Retina (tissue), 1 donor: Measurements from ENCODE around the gene SETD2.
"Not testable (repeated sequence)": the region's sequence is repeated elsewhere in the genome, so short reads cannot be mapped to it uniquely, and the experiment has no call there.

Source experiments
- DNase-seq: peaks from one replicate; pipeline ENCODE4 v3.0.0-alpha.2; 2016

SETD2 gene

DNA sequence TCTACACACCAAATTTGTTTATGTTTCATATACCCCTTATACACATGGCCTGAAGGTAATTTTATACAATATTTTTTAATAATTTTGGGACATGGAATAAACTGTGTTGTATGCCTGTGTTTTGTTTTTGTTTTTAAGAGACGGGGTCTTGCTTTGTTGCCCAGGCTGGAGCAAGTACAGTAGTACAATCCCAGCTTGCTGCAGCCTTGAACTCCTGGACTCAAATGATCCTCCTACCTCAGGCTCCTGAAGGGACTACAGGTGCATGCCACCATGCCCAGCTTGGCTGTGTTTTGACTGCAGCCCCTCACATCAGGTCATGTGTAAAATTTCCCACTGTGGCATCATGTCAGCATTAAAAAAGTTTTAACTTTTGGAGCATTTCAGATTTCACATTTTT, 18.6 kb downstream of the SETD2 start:
- no peak for DNase-seq

DNA sequence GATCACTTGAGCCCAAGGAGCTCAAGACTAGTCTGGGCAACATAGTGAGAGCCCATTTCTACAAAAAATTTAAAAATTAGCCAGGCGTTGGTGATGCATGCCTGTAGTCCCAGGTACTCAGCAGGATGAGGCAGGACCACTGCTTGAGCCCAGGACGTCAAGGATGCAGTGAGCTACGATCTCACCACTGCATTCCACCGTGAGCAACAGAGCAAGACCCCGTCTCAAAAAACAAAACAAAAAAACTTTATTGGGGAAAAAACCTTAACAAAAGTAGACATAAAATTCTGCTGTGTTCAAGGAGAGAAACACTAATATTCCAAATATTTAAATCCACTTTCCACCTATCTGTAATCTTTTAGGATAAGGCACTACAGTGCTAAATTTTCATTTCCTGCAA, 20.8 kb downstream of the SETD2 start:
- no peak for DNase-seq

DNA sequence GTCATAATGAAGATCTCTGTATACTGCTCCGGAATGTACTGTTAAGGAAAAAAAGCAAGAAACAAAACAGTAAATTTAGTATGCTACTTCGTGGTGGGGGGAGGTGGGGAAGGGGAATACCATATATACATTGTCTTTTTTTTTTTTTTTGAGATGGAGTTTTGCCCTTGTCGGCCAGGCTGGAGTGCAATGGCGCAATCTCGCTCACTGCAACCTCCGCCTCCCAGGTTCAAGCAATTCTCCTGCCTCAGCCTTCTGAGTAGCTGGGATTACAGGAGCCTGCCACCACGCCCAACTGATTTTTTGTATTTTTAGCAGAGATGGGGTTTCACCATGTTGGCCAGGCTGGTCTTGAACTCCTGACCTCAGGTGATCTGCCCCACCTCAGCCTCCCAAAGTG, 21.4 kb downstream of the SETD2 start:
- DNase-seq: not testable (repeated sequence)

DNA sequence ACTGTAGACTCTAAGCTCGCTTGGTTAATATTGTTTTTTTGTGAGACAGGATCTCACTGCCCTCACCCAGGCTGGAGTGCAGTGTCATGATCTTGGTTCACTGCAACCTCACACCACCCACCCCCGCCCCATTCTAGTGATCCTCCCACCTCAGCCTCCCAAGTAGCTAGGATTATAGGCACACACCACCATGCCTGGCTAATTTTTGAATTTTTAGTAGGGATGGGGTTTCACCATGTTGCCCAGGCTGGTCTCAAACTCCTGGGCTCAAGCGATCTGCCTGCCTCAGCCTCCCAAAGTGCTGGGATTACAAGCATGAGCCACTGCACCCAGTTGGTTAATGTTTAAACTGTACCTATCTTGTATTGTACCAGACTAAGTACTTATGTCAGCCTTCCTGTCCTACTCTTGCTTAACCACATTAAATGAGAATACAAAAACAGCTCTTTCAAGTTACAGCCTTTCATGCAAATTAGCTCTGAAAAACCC, 22.9 kb downstream of the SETD2 start:
- DNase-seq: not testable (repeated sequence)

DNA sequence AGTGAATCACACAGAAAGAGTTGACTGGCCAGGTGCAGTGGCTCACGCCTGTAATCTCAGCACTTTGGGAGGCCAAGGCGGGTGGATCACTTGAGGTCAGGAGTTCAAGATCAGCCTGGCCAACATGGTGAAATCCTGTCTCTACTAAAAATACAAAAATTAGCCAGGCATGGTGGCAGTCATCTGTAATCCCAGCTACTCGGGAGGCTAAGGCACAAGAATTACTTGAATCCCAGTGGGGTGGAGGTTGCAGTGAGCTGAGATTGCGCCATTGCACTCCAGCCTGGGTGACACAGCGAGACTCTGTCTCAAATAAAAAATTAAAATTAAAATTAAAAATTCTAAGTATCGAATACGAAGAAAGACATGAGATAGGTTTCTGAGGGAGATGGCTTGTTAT, 23.4 kb downstream of the SETD2 start:
- not testable (repeated sequence) for DNase-seq

DNA sequence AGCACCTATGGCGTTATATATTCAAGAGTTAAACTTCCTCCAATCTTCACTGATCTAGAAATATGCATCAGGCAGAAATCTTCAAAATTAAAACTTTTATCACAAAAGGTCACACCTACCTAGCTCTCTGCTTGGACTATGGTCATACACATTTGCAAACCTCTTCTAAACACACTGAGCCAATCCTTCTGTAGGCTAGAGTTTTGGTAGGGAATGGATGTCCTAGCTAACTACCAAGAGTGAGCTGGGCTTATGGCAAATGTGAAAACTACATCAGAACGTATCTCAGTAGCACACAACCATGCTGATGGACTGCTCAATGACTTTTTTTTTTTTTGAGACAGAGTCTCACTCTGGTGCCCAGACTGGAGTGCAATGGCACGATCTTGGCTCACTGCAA, 29.6 kb downstream of the SETD2 start:
- DNase-seq: no peak

DNA sequence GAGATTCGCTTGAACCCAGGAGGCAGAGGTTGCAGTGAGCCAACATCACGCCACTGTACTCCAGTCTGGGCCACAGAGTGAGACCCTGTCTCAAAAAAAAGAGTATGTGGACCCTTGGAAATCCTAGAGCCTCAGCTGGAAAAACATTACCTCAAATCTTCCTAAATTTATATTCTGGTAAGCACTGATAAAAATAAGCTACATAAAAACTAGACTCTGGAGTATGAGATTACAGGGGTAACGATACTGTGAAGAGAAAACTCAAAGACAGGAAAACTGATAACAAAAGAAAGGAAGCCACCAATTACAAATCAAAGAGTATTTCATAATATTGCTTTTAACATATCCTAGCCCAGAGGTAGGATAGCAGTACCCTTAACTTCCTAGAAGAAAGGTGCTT, 30.3 kb downstream of the SETD2 start:
- no peak for DNase-seq

DNA sequence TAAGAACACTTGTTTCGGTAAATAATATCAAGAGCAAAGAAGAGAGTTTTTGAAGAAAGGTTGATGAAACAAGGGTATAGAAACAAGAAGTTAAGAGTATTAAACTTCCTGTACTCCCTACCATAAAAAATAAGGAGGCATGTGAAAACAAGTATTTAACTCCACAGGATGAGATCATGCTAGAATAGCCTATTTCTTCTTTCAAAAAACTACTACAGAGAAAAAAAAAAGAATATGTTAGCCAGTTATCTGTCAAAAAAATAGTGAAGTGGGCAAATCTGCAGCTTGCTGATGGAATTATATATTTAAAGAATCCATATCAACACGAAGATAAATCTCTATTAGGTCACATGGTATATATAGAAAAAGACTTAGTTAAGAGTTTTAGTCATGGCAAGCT, 33.4 kb downstream of the SETD2 start:
- DNase-seq: no peak

DNA sequence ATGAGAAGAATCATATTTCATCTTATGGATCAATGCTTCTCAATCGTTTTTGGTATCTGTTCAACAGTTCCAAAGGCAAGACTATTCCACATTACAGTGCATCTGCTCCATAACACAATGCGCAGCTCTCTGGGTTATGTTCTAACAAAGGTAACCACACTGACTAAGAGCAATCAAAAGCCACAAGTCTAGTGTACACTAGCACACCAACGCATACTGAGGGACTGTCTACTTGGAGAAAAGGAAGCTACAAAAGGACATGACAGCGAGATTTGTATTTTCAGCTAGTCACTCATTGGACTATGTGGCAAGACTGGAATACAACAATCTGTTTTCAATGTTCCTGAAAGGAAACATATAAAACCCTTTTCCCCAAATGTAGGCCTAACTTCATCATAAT, 35.8 kb downstream of the SETD2 start:
- DNase-seq: no peak

DNA sequence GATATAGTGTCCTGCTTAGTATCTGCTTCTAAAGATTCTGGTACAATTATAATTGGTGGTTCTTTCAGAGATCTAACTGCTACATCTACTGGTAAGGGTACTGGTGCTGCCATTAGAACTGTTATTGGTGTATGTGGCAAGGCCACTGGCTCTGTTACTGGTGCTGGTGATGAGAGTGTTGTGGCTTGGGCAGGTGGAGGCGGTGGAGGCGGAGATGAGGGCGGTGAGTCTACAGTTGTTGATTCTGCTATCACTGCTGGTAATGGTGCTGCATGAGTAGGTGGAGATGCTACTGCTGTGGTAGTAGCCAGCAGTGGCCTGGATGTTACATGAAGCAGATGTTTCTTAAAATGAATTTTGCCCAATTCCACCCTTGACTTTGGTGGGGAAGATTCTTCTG, 40.1 kb downstream of the SETD2 start:
- DNase-seq: no peak

DNA sequence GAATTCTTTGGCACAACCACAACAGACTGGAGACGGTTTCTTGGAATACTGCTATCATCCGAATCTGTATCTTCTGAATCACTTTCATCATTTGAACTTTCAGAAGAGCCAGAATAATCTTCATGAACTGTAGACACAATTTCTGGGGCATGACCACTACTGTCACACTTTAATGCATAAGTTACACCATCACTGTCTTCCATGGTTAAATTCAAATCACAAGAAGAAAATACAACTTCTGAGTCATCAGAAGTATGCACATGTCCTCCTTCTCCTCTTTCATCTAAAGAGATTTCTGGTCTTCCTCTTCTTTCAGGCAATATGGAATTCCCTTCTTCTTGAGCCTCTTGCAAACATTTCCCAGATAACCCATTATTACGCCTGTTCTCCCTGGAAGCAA, 42.5 kb downstream of the SETD2 start:
- DNase-seq: no peak

DNA sequence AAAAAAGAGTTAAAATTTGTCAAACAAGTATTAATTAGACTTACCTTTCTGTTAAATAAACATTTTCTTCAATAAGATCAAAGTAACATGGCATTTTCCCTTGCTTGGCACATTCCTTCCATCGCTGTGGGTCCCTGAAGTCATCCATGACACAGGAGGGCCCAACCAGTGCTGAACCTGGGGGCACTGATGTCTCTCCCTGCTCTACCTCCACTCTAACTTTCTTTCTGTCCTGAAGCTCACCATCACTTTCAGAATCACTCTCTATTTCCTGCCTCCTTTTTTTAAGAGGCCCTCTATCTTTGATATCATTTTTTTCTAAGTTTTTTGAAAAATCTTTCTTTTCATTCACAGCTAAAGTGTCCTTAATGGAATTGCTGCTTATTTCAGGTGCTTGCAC, 43.8 kb downstream of the SETD2 start:
- DNase-seq: no peak

DNA sequence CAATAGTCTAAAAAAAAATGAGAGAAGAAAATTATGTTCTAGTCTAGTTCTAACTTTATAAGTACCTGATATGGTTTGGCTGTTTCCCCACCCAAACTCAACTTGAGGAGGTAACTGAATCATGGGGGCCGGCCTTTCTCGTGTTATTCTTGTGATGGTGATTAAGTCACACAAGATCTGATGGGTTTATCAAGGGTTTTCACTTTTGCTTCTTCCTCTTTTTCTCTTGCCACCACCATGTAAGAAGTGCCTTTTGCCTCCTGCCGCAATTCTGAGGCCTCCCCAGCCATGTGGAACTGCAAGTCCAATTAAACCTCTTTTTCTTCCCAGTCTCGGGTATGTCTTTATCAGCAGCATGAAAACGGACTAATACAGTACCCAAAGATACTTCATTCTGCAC, 44.5 kb downstream of the SETD2 start:
- DNase-seq: not testable (repeated sequence)

DNA sequence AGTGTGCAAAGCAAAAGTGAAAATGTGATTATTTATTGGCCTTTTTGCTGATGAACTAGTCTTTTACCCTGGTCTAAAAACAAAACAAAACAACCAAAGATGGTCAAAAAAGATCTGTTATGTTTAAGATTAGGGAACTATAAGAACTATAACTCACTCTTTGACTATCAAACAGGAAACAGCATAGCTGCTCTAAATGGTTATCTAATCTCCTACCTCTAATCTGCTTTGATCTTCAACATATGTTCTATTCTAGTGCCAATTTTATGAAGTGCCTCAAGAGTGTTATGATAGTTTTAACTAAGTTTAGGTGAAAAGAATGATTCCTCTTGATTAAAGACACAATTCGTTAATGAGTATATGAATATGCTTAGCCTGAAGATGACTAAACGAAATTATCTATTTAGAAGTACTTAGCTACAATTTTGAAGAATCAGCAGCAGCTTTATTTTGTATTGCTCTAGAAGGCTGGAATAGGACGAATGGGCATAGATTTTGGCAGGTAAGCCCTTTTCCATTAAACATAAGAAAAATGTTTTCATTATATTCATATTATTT, 46.0 kb downstream of the SETD2 start:
- DNase-seq: no peak

DNA sequence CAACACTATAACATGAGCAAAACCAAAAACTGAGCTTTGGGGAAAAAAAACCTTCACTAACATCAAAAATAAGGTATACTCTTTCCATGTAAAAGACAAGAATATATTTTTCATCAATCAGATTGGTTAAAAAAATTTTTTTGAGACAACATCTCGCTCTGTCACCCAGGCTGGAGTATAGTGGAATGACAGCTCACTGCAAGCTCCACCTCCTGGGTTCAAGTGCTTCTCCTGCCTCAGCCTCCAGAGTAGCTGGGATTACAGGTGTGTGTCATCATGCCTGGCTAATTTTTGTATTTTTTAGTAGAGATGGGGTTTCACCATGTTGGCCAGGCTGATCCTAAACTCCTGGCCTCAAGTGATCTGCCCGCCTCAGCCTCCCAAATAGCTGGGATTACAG, 48.4 kb downstream of the SETD2 start:
- DNase-seq: not testable (repeated sequence)

DNA sequence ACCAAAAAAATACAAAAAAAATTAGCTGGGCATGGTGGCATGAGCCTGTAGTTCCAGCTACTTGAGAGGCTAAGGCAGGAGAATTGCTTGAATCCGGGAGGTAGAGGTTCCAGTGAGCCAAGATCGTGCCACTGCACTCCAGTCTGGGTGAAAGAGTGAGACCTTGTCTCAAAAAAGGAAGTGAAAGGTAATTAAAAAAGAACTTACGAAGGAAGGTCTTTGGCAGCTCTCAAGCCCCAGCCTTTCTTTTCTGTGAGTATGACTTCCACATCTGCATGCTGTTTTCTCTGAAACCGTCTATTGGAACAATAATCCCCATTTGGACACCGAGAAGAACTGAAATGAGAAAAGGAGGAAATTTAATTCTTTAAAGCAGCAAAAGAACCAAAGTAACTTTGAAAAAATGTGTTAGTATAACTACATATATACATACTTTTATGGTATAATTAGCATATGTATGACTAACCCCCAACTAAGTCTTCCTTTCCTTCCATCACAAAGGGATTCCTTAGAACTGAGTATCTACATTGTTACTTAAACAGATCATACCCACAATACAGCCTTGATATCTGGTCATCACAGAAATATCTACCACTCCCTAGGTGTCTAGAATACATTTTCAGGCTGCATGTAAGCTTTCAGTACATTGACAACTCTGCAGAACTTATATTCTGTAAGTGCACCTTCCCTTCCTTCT, 50.1 kb downstream of the SETD2 start:
- DNase-seq: no peak

DNA sequence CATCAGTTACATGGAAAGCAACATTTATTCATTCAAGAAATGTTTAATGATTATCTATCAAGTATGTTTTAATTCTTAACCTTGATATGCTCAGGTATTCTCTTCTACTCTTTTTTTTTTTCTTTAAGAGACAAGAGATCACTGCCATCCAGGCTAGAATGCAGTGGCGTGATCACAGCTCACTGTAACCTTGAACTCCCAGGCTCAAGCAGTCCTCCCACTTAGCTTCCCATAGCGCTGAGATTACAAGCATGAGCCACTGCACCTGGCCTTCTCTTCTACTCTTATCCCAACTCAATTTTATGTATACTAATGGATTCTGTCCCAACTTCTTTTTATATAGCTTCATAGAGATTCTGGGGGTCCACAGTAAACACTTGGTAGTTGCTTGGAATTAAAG, 50.9 kb downstream of the SETD2 start:
- no peak for DNase-seq

DNA sequence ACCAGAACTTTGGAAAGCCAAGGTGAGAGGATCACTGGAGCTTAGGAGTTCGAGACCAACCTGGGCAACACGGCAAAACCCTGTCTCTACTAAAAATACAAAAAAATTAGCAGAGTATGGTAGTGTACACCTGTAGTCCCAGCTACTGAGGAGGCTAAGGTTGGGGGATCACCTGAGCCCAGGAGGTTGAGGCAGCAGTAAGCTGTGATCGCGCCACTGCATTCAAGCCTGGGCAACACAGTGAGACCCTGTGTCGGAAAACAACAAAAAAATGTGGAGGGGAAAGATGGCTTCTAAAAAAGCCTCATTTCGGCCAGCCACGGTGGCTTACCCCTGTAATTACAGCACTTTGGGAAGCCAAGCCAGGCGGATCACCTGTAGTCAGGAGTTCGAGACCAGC, 54.5 kb downstream of the SETD2 start:
- DNase-seq: no peak

DNA sequence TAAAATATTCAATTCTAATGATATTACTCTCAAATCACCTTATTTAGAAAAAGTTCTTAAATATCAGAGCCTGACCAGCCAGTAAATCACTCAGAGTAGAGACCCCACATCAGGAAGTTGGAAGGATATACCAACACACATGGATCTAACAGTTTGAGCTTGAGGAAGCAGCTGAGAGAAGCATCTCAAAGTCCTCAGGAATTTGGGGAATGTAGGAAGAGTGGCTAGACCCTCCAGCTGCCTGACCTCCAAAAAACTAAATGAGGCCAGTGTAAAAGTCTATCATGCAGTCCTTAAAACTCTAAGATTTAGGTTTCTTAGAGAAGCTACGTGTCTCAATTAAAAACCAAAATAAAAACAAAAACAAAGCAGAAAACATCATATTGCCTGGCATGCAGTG, 55.4 kb downstream of the SETD2 start:
- DNase-seq: no peak

DNA sequence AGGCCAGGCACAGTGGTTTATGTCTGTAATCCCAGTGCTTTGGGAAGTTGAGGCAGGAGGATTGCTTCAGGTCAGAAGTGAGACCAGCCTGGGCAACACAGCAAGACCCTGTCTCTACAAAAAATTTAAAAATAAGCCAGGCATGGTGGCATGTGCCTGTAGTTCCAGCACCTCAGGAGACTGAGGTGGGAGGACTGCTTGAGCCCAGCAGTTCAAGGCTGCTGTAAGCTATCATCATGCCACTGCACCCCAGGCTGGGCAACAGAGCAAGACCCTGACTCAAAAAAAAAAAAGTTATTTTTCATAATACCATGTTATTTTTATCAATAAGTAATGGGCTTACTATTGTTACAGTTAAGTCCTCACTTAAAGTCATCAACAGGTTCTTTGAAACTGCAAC, 59.7 kb downstream of the SETD2 start:
- no peak for DNase-seq

DNA sequence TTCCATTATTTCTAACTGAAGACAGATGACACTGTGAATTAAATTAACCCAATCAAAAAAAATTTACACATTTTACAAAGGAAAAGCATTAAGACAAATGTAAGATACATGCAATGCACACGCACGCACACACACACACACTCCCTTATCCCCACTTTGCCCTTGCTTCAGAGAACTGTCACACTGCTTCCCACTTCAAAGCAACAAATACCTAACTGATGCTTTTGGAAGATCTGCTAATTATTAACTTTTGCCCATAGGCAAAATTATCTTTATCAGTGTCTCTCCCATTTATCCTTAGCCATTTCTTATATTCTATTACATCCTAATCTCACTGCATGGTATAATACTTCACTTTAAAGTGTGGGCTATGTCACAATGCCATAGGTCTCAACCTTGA, 60.3 kb downstream of the SETD2 start:
- no peak for DNase-seq

DNA sequence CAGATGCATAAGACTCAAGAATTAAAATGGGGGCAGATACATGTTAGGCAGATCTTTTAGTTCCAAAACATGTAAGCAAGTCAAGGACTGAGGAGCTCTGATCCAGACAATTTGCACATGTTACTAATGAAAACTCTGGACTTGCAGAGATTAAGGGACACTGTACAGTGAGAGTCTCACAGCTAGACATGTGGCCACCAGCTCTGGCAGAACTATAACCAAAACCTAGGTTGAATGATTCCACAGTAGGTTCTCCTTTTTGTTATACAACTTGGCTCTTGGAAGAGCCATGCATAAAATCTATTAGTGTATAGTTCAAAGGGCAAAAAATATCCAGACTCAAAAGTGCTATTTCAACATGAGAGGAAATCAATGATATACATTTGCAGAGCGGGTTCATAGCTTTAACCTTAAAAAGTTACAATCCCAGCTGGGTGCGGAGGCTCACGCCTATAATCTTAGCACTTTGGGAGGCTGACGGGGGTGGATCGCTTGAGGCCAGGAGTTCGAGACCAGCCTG, 61.8 kb downstream of the SETD2 start:
- no peak for DNase-seq

DNA sequence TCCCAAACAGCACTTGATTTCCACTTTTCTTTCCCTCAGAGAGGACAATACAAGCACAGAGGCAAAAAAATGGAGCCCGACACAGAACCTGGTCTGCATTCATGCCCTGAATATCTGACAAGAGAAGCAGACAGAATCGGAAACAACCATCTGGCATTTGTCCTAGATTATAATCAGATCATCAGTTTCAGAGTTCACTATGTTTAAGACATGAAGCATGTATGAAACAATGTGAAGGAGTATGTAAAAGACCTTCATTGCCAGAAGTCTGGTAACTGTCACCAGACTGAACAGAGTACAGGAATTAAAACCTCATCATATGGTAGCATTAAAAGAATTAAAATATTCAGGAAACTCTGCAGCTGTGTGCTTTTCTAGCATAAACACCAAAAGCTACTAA, 65.0 kb downstream of the SETD2 start:
- DNase-seq: no peak

DNA sequence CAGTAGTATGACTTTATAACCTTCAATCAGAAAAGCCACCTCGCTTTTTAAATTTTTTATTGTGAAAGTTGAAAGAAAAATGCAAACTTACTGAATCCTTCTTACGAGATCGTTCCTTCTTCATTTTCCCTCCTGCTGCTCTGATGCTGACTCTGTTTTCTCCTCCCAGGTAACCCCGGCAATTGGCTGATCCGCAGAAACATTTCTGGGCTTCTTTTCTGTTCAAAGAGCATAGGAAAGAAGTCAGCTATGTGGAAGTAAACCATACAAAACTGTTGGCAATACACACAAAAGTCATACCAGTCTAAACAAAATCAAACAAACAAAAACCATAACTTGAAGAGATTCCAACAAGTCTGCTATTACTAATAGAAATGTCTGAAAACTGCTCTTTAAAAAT, 66.0 kb downstream of the SETD2 start:
- DNase-seq: no peak

DNA sequence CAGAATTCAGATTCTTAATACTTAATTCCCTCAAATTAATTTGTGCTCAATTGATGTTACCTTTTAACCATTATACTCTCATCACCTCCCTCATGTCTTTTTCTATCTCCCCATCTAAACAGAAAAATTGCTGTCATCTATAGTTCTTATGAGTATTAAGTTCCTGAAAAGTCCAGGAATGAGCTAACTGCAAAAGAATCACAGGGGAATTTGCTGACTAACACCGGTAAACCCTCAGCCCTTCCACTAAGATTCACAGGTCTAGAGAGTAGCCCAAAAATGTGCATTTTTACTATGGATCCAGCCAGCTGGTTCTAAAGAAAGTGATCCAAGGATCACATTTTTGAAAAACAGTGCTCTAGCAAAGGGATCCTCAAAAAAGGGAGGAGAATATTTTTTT, 67.0 kb downstream of the SETD2 start:
- DNase-seq: no peak
